RWPE2 (cell line): ENCODE data around the gene NR6A1.

Source experiments
- ATAC-seq: fragments of 200-7000 bp; cut with Tn5 transposase; 3 replicates; pipeline ENCODE4 v1.9.1; 2021; ENCODE audit warnings: low read depth
- DNase-seq: peaks from one replicate; pipeline ENCODE4 v3.0.0-alpha.2; 2020; ENCODE audit warnings: low spot score
- H3K27ac ChIP-seq: fragments of 450-650 bp; 2 replicates; pipeline ENCODE4 v1.5.1; 2017; ENCODE audit warnings: mild to moderate bottlenecking; ENCODE audit not compliant: poor library complexity, severe bottlenecking
- H3K27me3 ChIP-seq: fragments of 250-450 bp; sonication (Bioruptor Pico); 2 replicates; pipeline ENCODE4 v1.5.1; 2021; ENCODE audit warnings: mild to moderate bottlenecking, moderate library complexity; ENCODE audit not compliant: insufficient read depth, poor library complexity, severe bottlenecking
- H3K36me3 ChIP-seq: fragments of 250-450 bp; sonication (Bioruptor Pico); 2 replicates; pipeline ENCODE4 v1.5.1; 2020; ENCODE audit warnings: low read depth, mild to moderate bottlenecking, moderate library complexity
- H3K4me1 ChIP-seq: fragments of 250-450 bp; sonication (Bioruptor Pico); 2 replicates; pipeline ENCODE4 v1.5.1; 2021; ENCODE audit warnings: mild to moderate bottlenecking, moderate library complexity; ENCODE audit not compliant: insufficient read depth, poor library complexity, severe bottlenecking
- H3K4me3 ChIP-seq: fragments of 250-450 bp; sonication (Bioruptor Pico); 2 replicates; pipeline ENCODE4 v1.5.1; 2021; ENCODE audit warnings: mild to moderate bottlenecking, moderate library complexity; ENCODE audit not compliant: severe bottlenecking
- H3K9me3 ChIP-seq: fragments of 250-450 bp; sonication (Bioruptor Pico); 2 replicates; pipeline ENCODE4 v1.5.1; 2021; ENCODE audit warnings: mild to moderate bottlenecking, moderate library complexity; ENCODE audit not compliant: severe bottlenecking
- CTCF ChIP-seq: fragments of 450-650 bp; IDR thresholded peaks from one replicate; pipeline ENCODE4 v1.5.1; 2017; ENCODE audit warnings: mild to moderate bottlenecking, moderate library complexity; ENCODE audit not compliant: poor library complexity, severe bottlenecking

NR6A1 gene

GRCh38 chr9:124813501-124814163 is 42.5 kb upstream of the NR6A1 start:
- H3K4me3 ChIP-seq, result no peak overlapping the region
- ATAC-seq, result no peak
- DNase-seq, result no peak
- no peak for TF ChIP-seq CTCF
- H3K36me3 ChIP-seq, result no peaks in the 10 kb centered on the region
- no peaks in the 10 kb centered on the region for H3K27me3 ChIP-seq
- H3K27ac ChIP-seq, result peak overlapping the region; percentile 89
- peaks cover 57% of the 10 kb centered on the region for H3K4me1 ChIP-seq
- no peaks in the 10 kb centered on the region for H3K9me3 ChIP-seq

DNA sequence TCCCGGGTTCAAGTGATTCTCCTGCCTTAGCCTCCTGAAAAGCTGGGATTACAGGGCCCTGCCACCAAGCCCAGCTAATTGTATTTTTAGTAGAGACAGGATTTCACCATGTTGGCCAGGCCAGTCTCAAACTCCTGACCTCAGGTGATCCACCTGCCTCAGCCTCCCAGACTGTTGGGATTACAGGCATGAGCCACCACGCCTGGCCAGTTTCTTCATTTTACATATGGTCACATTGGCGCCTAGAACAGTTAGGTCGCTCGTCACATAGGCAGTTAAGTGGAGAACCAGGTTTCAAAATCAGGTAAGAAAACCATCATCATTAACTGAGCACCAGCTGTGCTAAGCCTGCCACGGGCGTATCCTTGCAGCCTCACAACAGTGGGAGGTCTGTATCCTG is 41.9 kb upstream of the NR6A1 start:
- Histone ChIP-seq H3K4me1 (peaks cover 51% of the 10 kb centered on the region), H3K9me3 (no peaks in the 10 kb centered on the region), H3K4me3 (no peak overlapping the region), H3K27ac (peak overlapping the region; percentile 89), H3K27me3 (no peaks in the 10 kb centered on the region), H3K36me3 (no peaks in the 10 kb centered on the region)
- DNase-seq (no peak), ATAC-seq (no peak)
- no peak for TF ChIP-seq CTCF

DNA sequence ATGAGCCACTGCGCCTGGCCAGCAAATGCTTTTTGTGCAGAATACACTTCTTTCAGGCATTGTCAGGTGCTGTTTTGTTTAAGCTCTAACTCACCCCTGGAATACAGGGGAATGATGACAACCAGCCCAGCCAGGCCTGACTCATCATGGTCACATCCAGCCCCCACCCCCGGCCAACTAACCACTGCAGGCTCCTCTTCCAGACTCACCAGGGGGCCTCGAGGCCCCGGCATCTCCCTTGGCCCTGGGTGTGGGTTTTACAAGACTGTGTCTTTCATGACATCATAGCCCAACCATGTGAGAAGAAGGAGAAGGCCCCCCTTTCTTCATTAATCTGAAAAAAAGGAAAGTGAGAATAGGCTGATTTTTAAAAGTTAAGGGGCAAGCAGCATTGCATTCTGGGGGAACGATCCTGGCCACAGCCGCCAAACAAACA is 41.3 kb upstream of the NR6A1 start:
- Histone ChIP-seq H3K9me3 (no peaks in the 10 kb centered on the region), H3K36me3 (no peaks in the 10 kb centered on the region), H3K4me1 (peaks cover 46% of the 10 kb centered on the region), H3K27me3 (no peaks in the 10 kb centered on the region), H3K27ac (peak overlapping the region; percentile 89), H3K4me3 (no peak overlapping the region)
- peak; percentile 91 for DNase-seq
- TF ChIP-seq CTCF, result peak; percentile 9
- ATAC-seq, result peak; percentile 73

DNA sequence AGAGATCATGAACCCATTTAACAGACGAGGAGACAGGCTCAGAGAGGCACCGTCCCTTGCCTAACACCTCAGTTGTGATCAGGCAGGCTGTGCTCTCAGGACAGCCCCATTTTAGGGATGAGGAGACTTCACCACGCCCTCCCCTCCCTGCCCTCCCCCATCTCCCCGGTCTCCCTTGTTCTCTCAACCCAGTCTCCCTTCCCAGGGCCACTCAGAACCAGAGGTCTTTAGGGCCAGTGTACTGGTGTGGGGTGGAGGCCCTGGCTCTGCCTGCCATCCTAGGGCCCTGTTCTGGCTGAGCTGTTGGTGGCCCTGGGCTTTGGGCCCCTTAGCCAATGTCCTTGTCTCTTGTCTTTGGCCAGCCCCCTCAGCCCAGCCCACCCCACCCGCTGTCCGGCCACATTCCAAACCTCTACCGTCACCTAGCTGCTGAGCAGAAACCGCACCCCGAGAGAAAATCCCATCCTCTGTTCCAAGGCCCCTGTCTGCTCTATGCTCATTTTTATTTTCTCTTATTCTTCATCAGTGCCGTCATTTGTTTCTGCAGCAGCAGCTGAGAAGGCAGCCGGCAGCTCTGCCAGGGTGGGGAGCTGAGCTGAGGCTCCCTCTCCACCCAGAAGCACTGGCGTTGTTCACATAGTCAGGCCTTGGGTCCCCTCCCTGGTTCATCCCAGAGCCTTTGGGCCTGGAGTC is 39.7 kb upstream of the NR6A1 start:
- DNase-seq, result peak; percentile 80
- Histone ChIP-seq H3K4me1 (peaks cover 48% of the 10 kb centered on the region), H3K36me3 (no peaks in the 10 kb centered on the region), H3K27ac (peak overlapping the region; percentile 89), H3K4me3 (no peak overlapping the region), H3K27me3 (no peaks in the 10 kb centered on the region), H3K9me3 (no peaks in the 10 kb centered on the region)
- no peak for TF ChIP-seq CTCF
- ATAC-seq, result peak; percentile 79
